PC-9 (cell line): ENCODE data around the gene PLEKHB2. TPM values are rescaled to one million over a fixed set of nuclear protein-coding genes. Genes with fewer than 3 reads are reported as not detected.
A peak's percentile ranks its signal among the peaks of the same experiment; 100 is the strongest.

Experiments
- Bru-seq: library from RNA; stranded (reverse); fragments of 400-500 nt; gene quantifications from one replicate; lab custom pipeline; 2021; lab: Mats Ljungman, UMichigan
- BruChase-seq, 2 experiments: library from RNA; stranded (reverse); fragments of 400-500 nt; gene quantifications; one replicate each; lab custom pipeline; 2021; lab: Mats Ljungman, UMichigan
- BruUV-seq: library from RNA; stranded (reverse); fragments of 400-500 nt; replicated peaks from 2 replicates; lab custom pipeline; 2021; lab: Mats Ljungman, UMichigan
- CTCF ChIA-PET: fragments of 300-600 bp; sonication (Branson Sonifier 250); formaldehyde crosslinking; loops from one replicate; lab custom pipeline; 2022; ENCODE audit warnings: antibody characterized with exemption; lab: Charles Lee
- POLR2A ChIA-PET: fragments of 300-600 bp; sonication (Branson Sonifier 250); formaldehyde crosslinking; loops from one replicate; lab custom pipeline; 2022; ENCODE audit warnings: antibody characterized with exemption; ENCODE audit not compliant: unreplicated experiment; lab: Charles Lee
- DNase-seq, 2 experiments: peaks; one replicate each; pipeline versions ENCODE4 v3.0.0 to v3.0.0-alpha.2; 2015 to 2022; ENCODE audit warnings: mixed read lengths in 1 of 2
- H2AFZ ChIP-seq: fragments of 200-600 bp; sonication (generic); 2 replicates; pipeline ENCODE4 v1.8.1; 2017; ENCODE audit warnings: antibody characterized with exemption
- H3F3A ChIP-seq: fragments of 200-600 bp; sonication (generic); 2 replicates; pipeline ENCODE4 v1.8.1; 2017; ENCODE audit warnings: antibody characterized with exemption, mild to moderate bottlenecking, low read depth; ENCODE audit not compliant: insufficient read depth
- H3K27ac ChIP-seq: fragments of 200-600 bp; sonication (generic); 2 replicates; pipeline ENCODE4 v1.6.1; 2016; ENCODE audit warnings: mixed run types
- H3K27me3 ChIP-seq: fragments of 200-600 bp; sonication (generic); 2 replicates; pipeline ENCODE4 v1.6.1; 2016; ENCODE audit warnings: low read depth, mixed run types; ENCODE audit not compliant: insufficient read depth
- H3K36me3 ChIP-seq: fragments of 200-600 bp; sonication (generic); 2 replicates; pipeline ENCODE4 v1.6.1; 2016; ENCODE audit warnings: low read depth, mixed run types
- H3K4me1 ChIP-seq: fragments of 200-600 bp; sonication (generic); replicated peaks from 2 replicates; pipeline ENCODE4 v1.6.1; 2016; ENCODE audit warnings: mixed run types; ENCODE audit not compliant: insufficient read depth
- H3K4me2 ChIP-seq: fragments of 200-600 bp; sonication (generic); 2 replicates; pipeline ENCODE4 v1.6.1; 2017; ENCODE audit warnings: mixed run types
- H3K4me3 ChIP-seq: fragments of 200-600 bp; sonication (generic); 2 replicates; pipeline ENCODE4 v1.6.1; 2016; ENCODE audit warnings: mixed run types
- H3K79me2 ChIP-seq: fragments of 200-600 bp; sonication (generic); 2 replicates; pipeline ENCODE4 v1.6.1; 2017; ENCODE audit warnings: low read depth, mixed run types
- H3K9me2 ChIP-seq: fragments of 200-600 bp; sonication (generic); 2 replicates; pipeline ENCODE4 v1.8.1; 2017; ENCODE audit warnings: mild to moderate bottlenecking; ENCODE audit not compliant: insufficient read depth
- H3K9me3 ChIP-seq: fragments of 200-600 bp; sonication (generic); 2 replicates; pipeline ENCODE4 v1.8.1; 2016; ENCODE audit warnings: low read depth; ENCODE audit not compliant: insufficient read depth
- H4K20me1 ChIP-seq: fragments of 200-600 bp; sonication (generic); 2 replicates; pipeline ENCODE4 v1.8.1; 2017; ENCODE audit not compliant: insufficient read depth
- CTCF ChIP-seq: fragments of 200-600 bp; sonication (generic); conservative IDR thresholded peaks from 2 replicates; pipeline ENCODE4 v1.6.1; 2017; ENCODE audit warnings: mixed run types, antibody characterized with exemption, mild to moderate bottlenecking, moderate library complexity
- EZH2 ChIP-seq: fragments of 200-600 bp; sonication (generic); IDR thresholded peaks from 2 replicates; pipeline ENCODE4 v1.8.0; 2017; ENCODE audit warnings: antibody characterized with exemption, low read depth
- intact Hi-C: fragments of 100-400 bp; cut with micrococcal nuclease; formaldehyde crosslinking; loops from one replicate; pipeline ENCODE4 v1.10.0; 2022; ENCODE audit not compliant: unreplicated experiment
- long read RNA-seq: library from polyadenylated mRNA; stranded (forward); transcript quantifications from one replicate; pipeline ENCODE4 v2.0.0, GENCODE V29; 2022
- total RNA-seq: library from RNA; stranded (reverse); gene quantifications from 2 replicates; pipeline ENCODE4 v1.2.3, GENCODE V29; 2021

The PLEKHB2 gene
- total RNA-seq (43.7 and 46.2 TPM in 2 replicates), Bru-seq, nascent RNA (percentile 67 among the genes with signal in this experiment), BruChase-seq, experiment 1, labeled RNA remaining after a 2-hour chase (percentile 70 among the genes with signal in this experiment), BruChase-seq, experiment 2, labeled RNA remaining after a 6-hour chase (percentile 83 among the genes with signal in this experiment)
- long read RNA-seq, full-length matches to known transcripts: 30 of 122 reads
- long read RNA-seq, partial matches to known transcripts: 2 of 122 reads
- long read RNA-seq, other reads (novel, unspliced or antisense): 90 of 122 reads

DNA sequence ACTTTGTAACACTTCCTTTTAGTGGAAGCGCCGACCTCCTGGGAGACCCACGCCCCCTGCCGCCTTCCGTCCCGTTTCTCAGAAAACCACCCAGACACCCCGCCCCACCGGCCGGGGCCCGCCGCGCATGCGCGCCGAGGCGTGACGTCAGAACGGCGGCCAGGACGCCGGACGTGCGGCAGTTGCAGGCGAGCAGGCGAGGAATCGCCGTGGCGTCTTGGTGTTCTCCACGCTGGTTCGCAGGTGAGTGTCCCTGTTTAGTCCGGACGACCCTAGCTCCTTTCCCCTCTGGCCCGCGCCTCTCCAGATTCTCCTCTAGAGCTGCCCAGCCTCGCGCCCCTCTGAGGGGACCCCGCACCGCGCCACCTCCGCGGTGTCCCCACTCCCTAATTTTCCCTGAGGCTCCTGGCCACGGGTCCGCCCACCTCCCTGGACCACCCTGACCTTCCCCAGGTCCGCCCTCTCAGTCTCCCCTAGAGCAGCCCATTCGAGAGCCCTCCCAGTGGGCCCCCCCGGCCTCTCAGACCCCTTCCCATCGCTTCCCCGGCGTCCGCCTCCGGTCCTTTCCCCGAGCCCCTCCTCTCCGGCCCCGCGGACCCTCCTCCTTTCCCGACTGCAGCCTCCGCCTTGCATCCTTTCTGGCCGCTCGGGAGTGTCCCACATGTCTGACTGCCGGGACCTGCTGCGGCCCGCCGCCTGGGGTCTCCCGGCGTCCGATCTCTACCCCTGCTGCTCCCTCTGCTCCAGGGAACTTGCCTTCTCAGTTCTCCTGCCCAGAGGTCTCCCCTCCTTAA is at the start of gene PLEKHB2:
Gene PLEKHB2, plus strand, starts transcription at position 181 of the 794 bp plus-strand sequence. CDS start 15,606 bp downstream, outside the sequence.
- BruUV-seq: no TSS peak
- Histone ChIP-seq H4K20me1 (peaks cover 36% of the 10 kb centered on the region), H3K9me2 (no peaks in the 10 kb centered on the region), H3K4me1 (peaks cover 22% of the 10 kb centered on the region), H3K27ac (peak within 1 kb of the TSS; percentile 91), H3K9me3 (no peaks in the 10 kb centered on the region), H3K4me2 (peak within 1 kb of the TSS; percentile 82), H3K36me3 (peaks cover 14% of the 10 kb centered on the region), H3K27me3 (no peaks in the 10 kb centered on the region), H3K79me2 (peaks cover 51% of the 10 kb centered on the region), H3K4me3 (peak within 1 kb of the TSS; percentile 91), H3F3A (peaks cover 18% of the 10 kb centered on the region), H2AFZ (peak within 1 kb of the TSS; percentile 90)
- POLR2A ChIA-PET: no interaction called here
- DNase-seq: peak; percentile 71 to 93
- intact Hi-C loops: loop anchor here (1.0 to 10.0 kb wide), 2 partner anchors 12 to 281 kb away; partner anchors contain the start of gene FAM168B
- TF ChIP-seq EZH2 (no peak), CTCF (no peak)
- CTCF ChIA-PET: no interaction called here

DNA sequence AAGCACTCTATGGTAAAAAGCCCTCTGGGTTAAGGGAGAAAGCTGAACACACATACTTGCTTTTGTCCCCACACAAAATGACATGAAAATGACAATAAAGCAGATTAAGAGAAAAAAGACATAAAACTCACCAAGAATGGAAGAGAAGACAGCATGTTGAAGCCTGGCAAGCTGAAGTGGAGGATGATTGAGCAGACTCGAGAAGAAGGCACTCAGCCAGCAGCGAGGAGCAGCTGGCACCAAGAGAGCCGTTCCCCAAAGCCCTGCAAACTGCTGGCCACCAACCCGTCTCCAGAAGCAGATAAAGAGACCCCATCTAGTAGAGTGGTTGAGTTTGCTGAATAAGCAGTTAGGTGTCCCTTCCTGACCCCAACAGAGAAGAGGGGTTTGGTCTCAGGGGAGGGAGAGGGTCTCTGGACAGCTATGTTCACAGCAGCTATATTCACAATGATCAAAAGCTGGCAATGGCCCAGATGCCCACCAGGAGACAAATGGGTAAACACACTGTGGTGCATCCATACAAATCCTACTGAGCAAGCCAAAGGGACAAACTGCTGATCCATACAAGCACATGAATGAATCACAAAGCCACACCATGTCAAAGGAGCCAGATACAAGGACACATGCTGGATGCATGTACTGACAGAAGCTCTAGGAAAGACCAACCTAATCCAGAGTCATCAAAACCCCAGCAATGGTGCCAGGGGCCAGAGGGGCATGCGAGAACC is 48.8 kb upstream of the PLEKHB2 start:
- BruUV-seq: no TSS peak
- intact Hi-C loops: no loop called here
- Histone ChIP-seq H2AFZ (no peak overlapping the region), H3K4me1 (no peaks in the 10 kb centered on the region), H3K9me2 (no peaks in the 10 kb centered on the region), H3K79me2 (peaks cover 39% of the 10 kb centered on the region), H3K4me3 (no peak overlapping the region), H3K9me3 (no peaks in the 10 kb centered on the region), H4K20me1 (peaks cover 73% of the 10 kb centered on the region), H3K4me2 (no peak overlapping the region), H3F3A (0 out of 2 replicates have a peak, but pooled peaks cover 4% of the 10 kb centered on the region), H3K27ac (no peak overlapping the region), H3K27me3 (no peaks in the 10 kb centered on the region), H3K36me3 (peaks cover 26% of the 10 kb centered on the region)
- TF ChIP-seq CTCF (no peak), EZH2 (no peak)
- CTCF ChIA-PET: no interaction called here
- POLR2A ChIA-PET: no interaction called here
- no peak for DNase-seq

DNA sequence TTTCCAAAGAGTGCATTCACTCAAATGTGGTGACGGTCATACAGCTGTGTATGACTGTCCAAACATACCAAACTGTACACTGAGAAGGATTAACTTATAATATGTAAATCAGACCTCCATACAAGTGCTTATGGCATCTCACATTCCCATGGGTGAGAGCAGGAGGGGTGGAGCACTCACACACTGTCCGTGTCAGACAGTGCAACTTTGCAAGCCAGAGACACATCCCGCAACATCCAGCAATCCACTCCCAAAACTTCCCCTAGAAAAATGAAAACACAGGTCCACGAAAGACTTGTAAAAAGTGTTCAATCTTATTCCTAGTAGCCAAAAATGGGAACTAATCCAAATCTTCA is 48.2 kb upstream of the PLEKHB2 start:
- Histone ChIP-seq H3K4me2 (no peak overlapping the region), H3K27ac (no peak overlapping the region), H3K4me3 (no peak overlapping the region), H3K9me2 (no peaks in the 10 kb centered on the region), H4K20me1 (peaks cover 73% of the 10 kb centered on the region), H3K36me3 (peaks cover 20% of the 10 kb centered on the region), H3K27me3 (no peaks in the 10 kb centered on the region), H3K4me1 (no peaks in the 10 kb centered on the region), H3K9me3 (no peaks in the 10 kb centered on the region), H2AFZ (no peak overlapping the region), H3K79me2 (peaks cover 45% of the 10 kb centered on the region), H3F3A (0 out of 2 replicates have a peak, but pooled peaks cover under 1% of the 10 kb centered on the region)
- intact Hi-C loops: no loop called here
- ChIA-PET POLR2A (no interaction called here), CTCF (no interaction called here)
- no TSS peak for BruUV-seq
- TF ChIP-seq EZH2: no peak
- DNase-seq: no peak
